HG02610 (cell line): ENCODE results near the gene ST14.

Experiments used
- ATAC-seq: cut with Tn5 transposase; IDR thresholded peaks from one replicate; pipeline ENCODE4 v1.9.1; 2021; ENCODE audit warnings: mild to moderate bottlenecking, moderate library complexity; ENCODE audit not compliant: unreplicated experiment

ST14 gene

GRCh38 chr11:130206141-130206540 is 46.6 kb downstream of the ST14 start:
- ATAC-seq: no peak

- ATAC-seq: no peak
Observed at GRCh38 chr11:130208241-130209127, 48.9 kb downstream of the ST14 start.

GRCh38 chr11:130209128-130209932 is 49.7 kb downstream of the ST14 start:
- no peak for ATAC-seq

GRCh38 chr11:130209954-130210854 is 50.6 kb downstream of the ST14 start:
- ATAC-seq: no peak

DNA sequence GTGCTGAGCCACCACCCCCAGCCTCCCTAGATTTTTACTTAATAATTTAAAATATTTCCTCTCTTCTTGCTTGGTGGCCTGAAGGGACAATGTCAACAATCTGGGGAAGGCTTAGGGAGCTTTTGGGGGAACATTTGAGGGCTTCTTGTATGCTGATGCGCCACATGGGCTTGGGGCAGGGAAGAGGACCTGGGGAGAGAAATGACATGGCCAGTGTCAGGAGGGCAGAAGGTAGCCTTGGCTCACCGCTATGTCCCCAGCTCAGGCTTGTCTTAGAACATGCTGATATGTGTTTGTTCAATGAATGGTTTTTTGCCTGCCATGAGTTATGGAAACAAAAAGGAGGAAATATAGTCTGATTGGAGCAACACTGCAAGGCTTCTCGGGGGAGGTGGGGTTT is 51.6 kb downstream of the ST14 start:
- ATAC-seq: no peak

GRCh38 chr11:130211781-130212401 is 52.3 kb downstream of the ST14 start:
- ATAC-seq: no peak

GRCh38 chr11:130212431-130212961 is 52.9 kb downstream of the ST14 start:
- no peak for ATAC-seq

GRCh38 chr11:130213143-130213978 is 53.8 kb downstream of the ST14 start:
- ATAC-seq: peak; percentile 77

- no peak for ATAC-seq
Observed at GRCh38 chr11:130213979-130214281, 54.3 kb downstream of the ST14 start.

GRCh38 chr11:130214861-130215530 is 55.4 kb downstream of the ST14 start:
- no peak for ATAC-seq

DNA sequence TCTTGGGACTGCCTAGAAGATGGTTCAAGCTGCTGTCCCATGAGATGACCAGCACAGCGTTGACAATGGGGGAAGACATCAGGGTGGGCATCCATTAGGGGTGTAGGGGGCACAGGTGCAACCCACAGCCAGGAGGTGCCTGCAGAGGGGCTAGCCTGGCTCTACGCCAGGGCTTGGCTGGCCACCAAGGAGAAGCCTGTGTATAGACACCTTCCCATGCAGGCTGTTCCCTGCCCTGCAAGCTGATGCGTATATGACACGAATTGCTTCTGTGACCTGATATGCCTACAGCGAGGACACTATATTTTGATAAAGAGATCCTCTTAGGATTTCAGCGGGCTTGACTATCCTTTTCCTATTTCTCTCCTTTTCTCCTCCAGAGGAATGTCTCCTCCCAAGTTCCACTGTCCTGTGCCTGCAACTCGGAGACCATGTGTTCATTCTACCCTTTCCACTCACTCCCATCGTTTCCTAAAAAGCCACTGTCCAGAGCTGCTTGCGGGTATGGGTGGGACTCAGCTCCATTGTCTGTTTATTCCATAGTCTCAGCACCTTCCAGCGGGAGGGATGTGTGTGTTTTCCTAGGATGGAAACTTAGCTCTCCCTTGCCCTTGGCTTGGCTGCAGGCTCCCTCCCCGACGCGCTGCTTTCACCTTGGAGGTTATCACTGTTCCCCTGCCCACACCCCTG is 56.1 kb downstream of the ST14 start:
- ATAC-seq: no peak

DNA sequence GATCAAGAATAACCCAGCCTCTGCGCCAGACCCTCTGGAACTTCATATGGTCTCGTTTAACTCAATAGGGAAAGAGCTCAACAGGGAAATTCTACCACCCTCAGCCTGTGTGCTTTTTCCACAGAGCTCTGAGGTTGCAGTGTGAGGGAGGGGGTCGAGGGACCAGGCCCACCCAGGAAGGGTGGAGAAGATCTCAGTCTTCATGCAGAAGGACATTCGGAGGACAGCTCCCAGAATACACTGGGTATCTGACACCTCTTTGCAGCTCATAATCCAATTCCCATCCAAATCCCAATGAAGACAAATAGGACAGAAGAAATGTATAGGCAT is 56.6 kb downstream of the ST14 start:
- ATAC-seq: no peak

GRCh38 chr11:130216591-130217132 is 57.1 kb downstream of the ST14 start:
- no peak for ATAC-seq

- no peak for ATAC-seq
Observed at GRCh38 chr11:130217133-130218031, 57.8 kb downstream of the ST14 start.

DNA sequence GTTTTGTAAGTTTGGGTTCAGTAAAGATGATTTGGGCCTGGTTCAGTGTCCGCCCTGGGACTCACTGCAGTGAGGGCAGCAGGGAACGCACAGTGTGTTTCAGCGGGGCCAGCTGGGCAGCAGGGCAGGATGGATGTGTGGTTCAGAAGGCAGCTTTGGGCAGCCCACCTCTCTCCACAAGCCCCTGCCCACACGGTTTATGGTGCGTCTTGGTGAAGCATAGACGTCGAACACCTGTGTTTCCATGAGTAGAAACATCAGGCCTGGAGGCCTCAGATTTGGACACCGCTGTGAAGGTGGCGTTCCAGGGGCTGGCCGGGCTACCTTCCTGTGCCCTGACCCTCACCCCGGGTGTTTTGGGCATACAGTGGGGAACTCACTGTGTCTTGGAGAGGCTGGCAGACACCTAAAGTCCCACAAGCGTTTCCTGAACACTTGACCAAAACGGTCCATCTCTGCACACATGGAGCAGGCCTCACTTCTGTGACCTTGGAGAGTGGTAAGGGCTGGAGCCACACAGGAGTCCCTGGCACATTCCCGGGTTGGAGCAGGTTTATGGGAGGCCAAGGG is 59.0 kb downstream of the ST14 start:
- ATAC-seq: no peak

- no peak for ATAC-seq
Observed at GRCh38 chr11:130219148-130219547, 59.6 kb downstream of the ST14 start.
